Measurements from ENCODE around the gene FHOD1. TPM values are rescaled to one million over a fixed set of nuclear protein-coding genes. Genes with fewer than 3 reads are reported as not detected.

FHOD1 gene
- total RNA-seq, 1 donor from 2014 or later = 50.4 TPM

DNA sequence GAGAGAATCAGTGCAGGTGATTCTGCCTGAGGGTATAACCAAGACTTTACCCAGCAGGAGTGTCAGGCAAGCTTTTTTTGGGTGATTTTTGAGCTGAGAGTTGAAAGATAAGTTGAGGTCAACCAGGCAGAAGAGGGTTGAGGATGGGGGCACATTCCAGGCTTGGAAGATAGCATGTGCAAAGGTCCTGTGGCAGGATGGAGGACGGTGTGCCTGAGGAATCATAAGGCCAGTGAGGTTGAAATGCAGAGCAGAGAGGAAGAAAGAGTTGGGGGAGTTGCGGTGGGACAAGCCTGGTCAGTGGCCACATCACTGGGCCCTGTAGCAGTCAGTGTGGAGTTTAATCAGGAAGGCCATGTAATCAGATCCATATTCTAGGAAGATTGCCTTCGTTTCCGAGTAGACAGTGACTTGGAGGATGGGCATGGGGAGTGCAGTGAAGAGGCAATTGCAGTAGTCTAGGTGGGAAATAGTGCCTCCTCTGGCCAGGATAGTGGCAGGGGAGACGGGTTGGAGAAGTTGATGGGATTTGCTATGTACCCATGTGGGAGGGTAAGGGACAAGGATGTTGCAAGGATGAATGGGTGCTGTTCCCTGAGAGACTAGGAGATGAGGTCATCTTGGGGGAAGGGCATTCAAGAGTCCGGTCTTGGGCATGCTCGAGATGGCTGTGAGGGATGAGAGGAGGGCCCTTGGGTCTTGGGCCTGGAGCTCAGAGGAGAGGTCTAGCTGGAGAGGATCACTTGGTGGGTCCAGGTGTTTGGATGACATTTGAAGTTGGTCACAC is 36.0 kb upstream of the FHOD1 start:
- POLR2A ChIA-PET = no interaction called here
- H3K4me3 Mint-ChIP-seq = no peak overlapping the region
- intact Hi-C loops (cut with micrococcal nuclease) = no loop called here

GRCh38 chr16:67282447-67282805 is 35.1 kb upstream of the FHOD1 start:
- no peak for DNase-seq

More for the DNA sequence above, 36.0 kb upstream of the FHOD1 start:
- no peaks in the 10 kb centered on the region for H3K27me3 Mint-ChIP-seq
- TF ChIP-seq, protein P1, sequence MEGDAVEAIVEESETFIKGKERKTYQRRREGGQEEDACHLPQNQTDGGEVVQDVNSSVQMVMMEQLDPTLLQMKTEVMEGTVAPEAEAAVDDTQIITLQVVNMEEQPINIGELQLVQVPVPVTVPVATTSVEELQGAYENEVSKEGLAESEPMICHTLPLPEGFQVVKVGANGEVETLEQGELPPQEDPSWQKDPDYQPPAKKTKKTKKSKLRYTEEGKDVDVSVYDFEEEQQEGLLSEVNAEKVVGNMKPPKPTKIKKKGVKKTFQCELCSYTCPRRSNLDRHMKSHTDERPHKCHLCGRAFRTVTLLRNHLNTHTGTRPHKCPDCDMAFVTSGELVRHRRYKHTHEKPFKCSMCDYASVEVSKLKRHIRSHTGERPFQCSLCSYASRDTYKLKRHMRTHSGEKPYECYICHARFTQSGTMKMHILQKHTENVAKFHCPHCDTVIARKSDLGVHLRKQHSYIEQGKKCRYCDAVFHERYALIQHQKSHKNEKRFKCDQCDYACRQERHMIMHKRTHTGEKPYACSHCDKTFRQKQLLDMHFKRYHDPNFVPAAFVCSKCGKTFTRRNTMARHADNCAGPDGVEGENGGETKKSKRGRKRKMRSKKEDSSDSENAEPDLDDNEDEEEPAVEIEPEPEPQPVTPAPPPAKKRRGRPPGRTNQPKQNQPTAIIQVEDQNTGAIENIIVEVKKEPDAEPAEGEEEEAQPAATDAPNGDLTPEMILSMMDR (IDR thresholded peaks at IDR 0.05) = no peak
- H3K27ac Mint-ChIP-seq = no peak overlapping the region
- no peaks in the 10 kb centered on the region for H3K9me3 Mint-ChIP-seq
- H3K36me3 Mint-ChIP-seq (ENCODE audit: low read depth) = no peaks in the 10 kb centered on the region
- no peak for DNase-seq
- CTCF ChIA-PET = no interaction called here
- H3K4me1 Mint-ChIP-seq = peaks cover 3% of the 10 kb centered on the region
- no peak for ATAC-seq (ENCODE audit: low read depth)

GRCh38 chr16:67281536-67282446 is 34.5 kb upstream of the FHOD1 start:
- DNase-seq (no peak), ATAC-seq (ENCODE audit: low read depth) (no peak)
- H3K27me3 Mint-ChIP-seq = no peaks in the 10 kb centered on the region
- intact Hi-C loops (cut with micrococcal nuclease) = no loop called here
- H3K27ac Mint-ChIP-seq = no peak overlapping the region
- CTCF ChIA-PET = no interaction called here
- TF ChIP-seq, protein P1 (IDR thresholded peaks at IDR 0.05) = no peak
- H3K4me3 Mint-ChIP-seq = no peak overlapping the region
- peaks cover 4% of the 10 kb centered on the region for H3K36me3 Mint-ChIP-seq (ENCODE audit: low read depth)
- H3K9me3 Mint-ChIP-seq = no peaks in the 10 kb centered on the region
- POLR2A ChIA-PET = interaction anchor here (0.7 kb wide), 1 partner anchor 325 kb away, joined by 5 read pairs; no protein-coding TSS in a partner anchor
- H3K4me1 Mint-ChIP-seq = peaks cover 3% of the 10 kb centered on the region

More at GRCh38 chr16:67282447-67282805, 35.1 kb upstream of the FHOD1 start:
- Mint-ChIP-seq H3K4me1 (peaks cover 3% of the 10 kb centered on the region), H3K27ac (no peak overlapping the region), H3K27me3 (no peaks in the 10 kb centered on the region), H3K9me3 (no peaks in the 10 kb centered on the region), H3K4me3 (no peak overlapping the region), H3K36me3 (ENCODE audit: low read depth) (peaks cover 2% of the 10 kb centered on the region)
- TF ChIP-seq, protein P1 (IDR thresholded peaks at IDR 0.05) = no peak
- POLR2A ChIA-PET = no interaction called here
- CTCF ChIA-PET = no interaction called here
- intact Hi-C loops (cut with micrococcal nuclease) = no loop called here
- no peak for ATAC-seq (ENCODE audit: low read depth)

GRCh38 chr16:67280090-67281015 is 33.1 kb upstream of the FHOD1 start:
- H3K36me3 Mint-ChIP-seq (ENCODE audit: low read depth) = peaks cover 10% of the 10 kb centered on the region
- intact Hi-C loops (cut with micrococcal nuclease) = no loop called here
- DNase-seq (no peak), ATAC-seq (ENCODE audit: low read depth) (no peak)
- H3K27me3 Mint-ChIP-seq = no peaks in the 10 kb centered on the region
- ChIA-PET CTCF (no interaction called here), POLR2A (interaction anchor here (0.6 kb wide), 1 partner anchor 36 kb away, joined by 3 read pairs; no protein-coding TSS in a partner anchor)
- peak overlapping the region; percentile 35 for H3K4me3 Mint-ChIP-seq
- TF ChIP-seq, protein P1 (IDR thresholded peaks at IDR 0.05) = no peak
- peaks cover 3% of the 10 kb centered on the region for H3K4me1 Mint-ChIP-seq
- H3K27ac Mint-ChIP-seq = no peak overlapping the region
- no peaks in the 10 kb centered on the region for H3K9me3 Mint-ChIP-seq

Measured in activated B cell treated with CpG ODN at 0.5 μM for 24 hours (primary cell).